IPS-15b (cell line): ENCODE results near the gene DNAAF3.
"Not testable (repeated sequence)": the region's sequence is repeated elsewhere in the genome, so short reads cannot be mapped to it uniquely, and the experiment has no call there.

Experiments
- H3K27me3 ChIP-seq: one replicate; pipeline ENCODE4 v1.6.1; 2013; ENCODE audit warnings: low read length; ENCODE audit not compliant: control insufficient read depth, insufficient read depth
- H3K36me3 ChIP-seq: one replicate; pipeline ENCODE4 v1.6.1; 2013; ENCODE audit warnings: low read length; ENCODE audit not compliant: control insufficient read depth, insufficient read depth
- H3K4me1 ChIP-seq: one replicate; pipeline ENCODE4 v1.6.1; 2013; ENCODE audit warnings: mild to moderate bottlenecking, low read length; ENCODE audit not compliant: control insufficient read depth, insufficient read depth
- H3K4me3 ChIP-seq: one replicate; pipeline ENCODE4 v1.5.1; 2013; ENCODE audit warnings: low read depth, low read length
- H3K9ac ChIP-seq: one replicate; pipeline ENCODE4 v1.6.1; 2013; ENCODE audit warnings: low read depth, mild to moderate bottlenecking, low read length
- H3K9me3 ChIP-seq: one replicate; pipeline ENCODE4 v1.6.1; 2013; ENCODE audit warnings: mild to moderate bottlenecking, low read length; ENCODE audit not compliant: control insufficient read depth, insufficient read depth

DNAAF3 gene

GRCh38 chr19:55158848-55159749, 7.3 kb downstream of the DNAAF3 start:
- Histone ChIP-seq H3K36me3 (no peaks in the 10 kb centered on the region), H3K27me3 (peaks cover 16% of the 10 kb centered on the region), H3K4me3 (peak overlapping the region; percentile 45), H3K9me3 (no peaks in the 10 kb centered on the region), H3K9ac (no peak overlapping the region), H3K4me1 (peaks cover 13% of the 10 kb centered on the region)

- no peak overlapping the region for H3K4me3 ChIP-seq
- H3K9ac ChIP-seq = no peak overlapping the region
- H3K4me1 ChIP-seq = peaks cover 13% of the 10 kb centered on the region
- peaks cover 16% of the 10 kb centered on the region for H3K27me3 ChIP-seq
- H3K36me3 ChIP-seq = no peaks in the 10 kb centered on the region
- H3K9me3 ChIP-seq = no peaks in the 10 kb centered on the region
Measured at GRCh38 chr19:55158423-55158822, 8.0 kb downstream of the DNAAF3 start.

- no peaks in the 10 kb centered on the region for H3K36me3 ChIP-seq
- H3K27me3 ChIP-seq = peaks cover 12% of the 10 kb centered on the region
- no peaks in the 10 kb centered on the region for H3K9me3 ChIP-seq
- H3K9ac ChIP-seq = peak within 1 kb of the TSS; percentile 47
- H3K4me1 ChIP-seq = peaks cover 13% of the 10 kb centered on the region
- peak within 1 kb of the TSS; percentile 79 for H3K4me3 ChIP-seq
Measured at GRCh38 chr19:55157064-55157908, 9.1 kb downstream of the DNAAF3 start, which contains the start of gene TNNI3. TNNI3 (minus strand) TSS chr19:55157732; CDS start chr19:55157589, 143 bp downstream.

DNA sequence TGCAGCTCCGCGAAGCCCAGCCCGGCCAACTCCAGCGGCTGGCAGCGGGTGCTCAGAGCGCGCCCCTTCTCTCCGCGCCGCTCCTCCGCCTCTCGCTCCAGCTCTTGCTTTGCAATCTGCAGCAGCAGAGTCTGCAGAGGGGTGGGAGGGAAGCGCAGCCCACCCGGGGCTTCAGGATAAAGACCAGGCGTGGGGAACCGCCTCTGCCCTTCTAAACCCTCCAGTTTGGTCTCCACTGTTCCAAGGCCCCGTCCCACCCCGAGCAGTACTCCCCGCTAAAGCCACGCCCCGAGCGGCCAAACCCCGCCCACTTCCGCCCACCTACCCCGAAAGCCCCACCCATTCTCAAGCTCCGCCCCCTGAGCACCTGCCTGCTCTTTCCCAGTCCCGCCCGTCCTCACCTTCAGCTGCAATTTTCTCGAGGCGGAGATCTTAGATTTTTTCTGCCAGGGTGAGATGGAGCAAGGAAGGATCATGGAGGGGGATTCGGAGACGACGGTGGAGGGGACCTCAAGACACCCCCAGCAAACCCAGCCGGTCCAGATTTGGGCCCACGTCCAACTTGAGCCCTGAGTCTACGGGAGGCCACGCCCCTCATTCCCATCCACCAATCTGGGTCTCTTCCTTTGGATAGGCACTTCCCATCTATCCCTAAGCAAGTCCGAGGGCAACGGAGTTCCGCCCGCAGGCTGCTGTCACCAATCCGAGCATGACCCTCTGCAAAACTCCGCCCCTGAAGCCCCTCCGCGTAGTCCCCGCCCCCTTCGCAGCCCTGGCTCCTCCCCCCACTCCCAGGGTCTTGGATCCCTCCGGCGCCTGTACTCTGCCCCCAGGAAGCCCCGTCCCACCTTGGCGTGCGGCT, 10.0 kb downstream of the DNAAF3 start:
- Histone ChIP-seq H3K27me3 (peaks cover 5% of the 10 kb centered on the region), H3K4me1 (peaks cover 13% of the 10 kb centered on the region), H3K9me3 (no peaks in the 10 kb centered on the region), H3K36me3 (peaks cover 5% of the 10 kb centered on the region), H3K9ac (peak overlapping the region; percentile 47), H3K4me3 (peak overlapping the region; percentile 79)

GRCh38 chr19:55155784-55156183, 10.6 kb downstream of the DNAAF3 start:
- not testable (repeated sequence) for H3K9ac ChIP-seq, H3K27me3 ChIP-seq, H3K9me3 ChIP-seq, H3K36me3 ChIP-seq
- H3K4me1 ChIP-seq = peaks cover 11% of the 10 kb centered on the region
- H3K4me3 ChIP-seq = peak overlapping the region; percentile 79

DNA sequence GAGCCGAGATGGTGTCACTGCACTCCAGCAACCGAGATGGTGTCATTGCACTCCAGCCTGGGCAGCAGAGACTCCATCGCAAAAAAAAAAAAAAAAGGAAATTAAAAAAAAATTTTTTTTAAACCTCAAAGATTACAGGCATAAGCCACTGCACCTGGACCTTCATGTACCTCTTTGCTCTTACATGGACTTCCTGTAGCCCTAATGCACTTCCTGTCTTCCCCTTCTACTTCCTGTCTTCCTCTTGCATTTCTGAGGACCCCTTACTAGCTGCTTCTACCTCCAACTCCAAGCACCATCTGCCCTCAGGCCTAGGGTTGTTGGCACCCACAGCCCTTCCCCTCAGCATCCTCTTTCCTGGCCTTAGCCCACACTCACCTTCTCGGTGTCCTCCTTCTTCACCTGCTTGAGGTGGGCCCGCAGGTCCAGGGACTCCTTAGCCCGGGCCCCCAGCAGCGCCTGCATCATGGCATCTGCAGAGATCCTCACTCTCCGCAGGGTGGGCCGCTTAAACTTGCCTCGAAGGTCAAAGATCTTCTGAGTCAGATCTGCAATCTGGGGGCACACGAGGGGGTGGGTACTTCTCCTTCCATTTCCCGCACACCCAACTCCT, 12.7 kb downstream of the DNAAF3 start:
- Histone ChIP-seq H3K9me3 (no peaks in the 10 kb centered on the region), H3K36me3 (peaks cover 5% of the 10 kb centered on the region), H3K9ac (no peak overlapping the region), H3K4me1 (peaks cover 11% of the 10 kb centered on the region), H3K4me3 (no peak overlapping the region), H3K27me3 (no peaks in the 10 kb centered on the region)

DNA sequence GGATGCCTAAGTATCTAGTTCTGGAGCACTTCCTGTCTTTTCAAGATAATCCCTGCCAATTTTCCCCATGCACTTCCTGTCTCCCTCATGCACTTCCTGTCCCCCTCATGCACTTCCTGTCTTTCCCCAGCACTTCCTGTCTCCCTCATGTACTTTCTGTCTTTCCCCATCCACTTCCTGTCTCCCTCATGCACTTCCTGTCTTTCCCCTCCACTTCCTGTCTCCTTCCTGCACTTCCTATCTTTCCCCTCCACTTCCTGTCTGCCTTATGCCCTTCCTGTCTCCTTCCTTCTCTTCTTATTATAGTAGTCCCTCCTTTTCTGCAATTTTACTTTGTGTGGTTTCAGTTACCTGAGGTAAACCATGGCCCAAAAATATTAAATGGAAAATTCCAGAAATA, 14.4 kb downstream of the DNAAF3 start:
- Histone ChIP-seq H3K4me1 (peaks cover 18% of the 10 kb centered on the region), H3K9ac (no peak overlapping the region), H3K9me3 (no peaks in the 10 kb centered on the region), H3K36me3 (peaks cover 5% of the 10 kb centered on the region), H3K27me3 (no peaks in the 10 kb centered on the region), H3K4me3 (no peak overlapping the region)

DNA sequence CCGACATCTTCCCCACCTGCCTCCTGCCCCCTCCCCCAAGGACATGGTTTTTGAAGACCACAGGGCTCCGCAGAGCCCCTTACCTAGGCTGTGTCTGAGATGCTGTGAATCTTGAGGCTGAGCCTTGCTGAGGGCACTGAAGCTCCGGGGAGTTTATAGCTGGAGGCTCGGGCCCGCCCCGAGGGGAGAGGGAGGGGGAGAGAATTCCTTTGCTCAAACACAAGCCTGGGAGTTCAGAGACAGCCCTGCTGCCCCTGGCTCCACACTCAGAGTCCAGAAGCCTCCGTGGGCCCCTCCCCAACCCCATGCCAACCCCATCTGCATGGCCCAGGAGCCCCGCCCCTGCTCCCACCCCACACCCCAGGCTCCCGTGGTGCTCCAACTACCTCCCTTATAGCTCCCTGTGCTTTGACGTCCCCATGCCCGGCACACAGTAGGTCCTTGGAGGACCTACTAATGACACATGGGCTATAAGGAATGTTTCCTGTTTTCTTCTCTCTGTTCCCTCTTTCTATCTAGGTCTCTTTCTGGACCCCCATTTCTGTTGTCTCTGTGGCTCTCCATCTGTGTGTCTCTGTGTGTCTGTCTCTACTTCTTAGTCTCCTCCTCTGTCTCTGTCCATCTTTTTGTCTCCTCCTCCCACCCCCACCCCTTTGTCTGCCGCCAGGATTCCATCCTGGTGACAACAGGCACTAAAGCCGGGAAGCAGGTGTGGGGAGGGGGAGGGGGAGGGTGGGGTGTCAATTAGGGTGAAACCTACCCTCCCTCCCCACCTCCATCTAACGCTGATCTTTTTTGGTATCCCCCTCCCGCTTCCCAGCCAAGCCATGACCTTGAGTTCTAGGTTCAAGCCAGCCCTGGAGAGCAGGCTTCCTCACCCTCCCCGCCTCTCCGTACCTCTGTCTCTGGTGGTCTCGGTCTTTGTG, 17.1 kb downstream of the DNAAF3 start, which contains the start of gene TNNT1:
Gene TNNT1 (minus strand): TSS at position 129 of the 926 bp plus-strand sequence. CDS start 2,049 bp downstream, outside the sequence.
- Histone ChIP-seq H3K27me3 (no peaks in the 10 kb centered on the region), H3K9ac (no peak within 1 kb of the TSS), H3K36me3 (peaks cover 10% of the 10 kb centered on the region), H3K4me3 (peak within 1 kb of the TSS; percentile 38), H3K9me3 (no peaks in the 10 kb centered on the region), H3K4me1 (peaks cover 18% of the 10 kb centered on the region)

DNA sequence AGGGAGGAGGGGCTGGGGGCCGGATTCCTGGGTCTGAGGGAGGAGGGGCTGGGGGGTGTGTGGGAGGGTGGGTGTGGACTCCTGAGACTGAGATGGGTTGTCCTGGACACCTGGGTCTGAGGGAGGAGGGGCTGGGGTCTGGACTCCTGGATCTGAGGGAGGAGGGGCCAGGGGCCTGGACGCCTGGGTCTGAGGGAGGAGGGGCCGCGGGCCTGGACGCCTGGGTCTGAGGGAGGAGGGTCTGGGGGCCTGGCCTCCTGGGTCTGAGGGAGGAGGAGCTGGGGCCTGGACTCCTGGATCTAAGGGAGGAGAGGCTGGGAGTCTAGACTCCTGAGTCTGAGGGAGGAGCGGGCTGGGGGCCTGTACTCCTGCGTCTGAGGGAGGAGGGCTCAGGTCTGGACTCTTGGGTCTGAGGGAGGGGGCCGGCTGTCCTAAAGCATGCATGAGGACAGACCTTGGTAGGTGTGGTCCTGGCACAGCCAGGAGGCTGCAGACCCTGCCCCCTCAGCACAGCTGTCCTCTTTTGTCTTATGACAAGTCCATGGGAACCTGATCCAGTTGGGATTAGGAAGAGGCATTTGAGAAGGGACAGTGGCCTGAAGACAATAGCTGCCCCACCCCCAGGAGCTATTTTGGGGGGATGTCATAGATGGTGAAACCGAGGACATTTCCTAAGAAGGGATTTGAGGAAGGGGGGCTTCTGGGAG, 18.7 kb downstream of the DNAAF3 start:
- Histone ChIP-seq H3K9ac (no peak overlapping the region), H3K9me3 (no peaks in the 10 kb centered on the region), H3K4me1 (peaks cover 18% of the 10 kb centered on the region), H3K36me3 (peaks cover 10% of the 10 kb centered on the region), H3K27me3 (no peaks in the 10 kb centered on the region), H3K4me3 (peak overlapping the region; percentile 31)
